ENCODE measurements around the gene CBL.

The CBL gene

DNA sequence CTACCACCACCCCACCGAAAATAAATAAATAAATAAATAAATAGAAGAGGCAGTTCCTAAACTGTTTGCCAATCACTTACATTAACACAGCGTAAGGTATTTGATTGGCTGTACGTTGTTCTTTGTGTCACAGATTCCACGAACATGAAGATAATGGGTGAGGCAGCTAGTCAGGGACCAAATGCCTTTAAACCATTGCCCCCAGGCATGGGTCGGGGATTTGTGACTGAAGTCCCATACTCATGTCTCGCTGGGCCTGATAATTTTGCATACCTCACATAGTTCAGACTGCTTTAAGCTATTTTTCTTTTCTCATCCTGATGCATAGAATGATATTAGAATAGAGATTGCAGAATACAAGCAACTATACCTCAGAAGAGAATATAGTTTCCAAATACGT, 3.6 kb upstream of the CBL start:
- TF ChIP-seq ZNF274 (IDR thresholded peaks at IDR 0.05; ENCODE audit: low read depth, low read length): no peak
- TF ChIP-seq SUZ12 (IDR thresholded peaks at IDR 0.05; ENCODE audit: extremely low read depth, insufficient read depth, insufficient read length): no peak
- TF ChIP-seq YY1 (IDR thresholded peaks at IDR 0.05; ENCODE audit: insufficient read depth, insufficient read length): no peak
- H3K9ac ChIP-seq (ENCODE audit: insufficient read length, low read depth): no peak overlapping the region
- DNase-seq (ENCODE audit: low read depth, low spot score): no peak
- no peaks in the 10 kb centered on the region for H3K27me3 ChIP-seq (ENCODE audit: insufficient read depth, insufficient read length)
- no peaks in the 10 kb centered on the region for H3K36me3 ChIP-seq (ENCODE audit: insufficient read depth, insufficient read length, low read length)
- no peaks in the 10 kb centered on the region for H3K4me1 ChIP-seq (ENCODE audit: insufficient read depth, insufficient read length)
- no peak overlapping the region for H3K4me3 ChIP-seq (ENCODE audit: insufficient read length, low read depth)
- H3K9me3 ChIP-seq (ENCODE audit: insufficient read depth, low read length): no peaks in the 10 kb centered on the region

DNA sequence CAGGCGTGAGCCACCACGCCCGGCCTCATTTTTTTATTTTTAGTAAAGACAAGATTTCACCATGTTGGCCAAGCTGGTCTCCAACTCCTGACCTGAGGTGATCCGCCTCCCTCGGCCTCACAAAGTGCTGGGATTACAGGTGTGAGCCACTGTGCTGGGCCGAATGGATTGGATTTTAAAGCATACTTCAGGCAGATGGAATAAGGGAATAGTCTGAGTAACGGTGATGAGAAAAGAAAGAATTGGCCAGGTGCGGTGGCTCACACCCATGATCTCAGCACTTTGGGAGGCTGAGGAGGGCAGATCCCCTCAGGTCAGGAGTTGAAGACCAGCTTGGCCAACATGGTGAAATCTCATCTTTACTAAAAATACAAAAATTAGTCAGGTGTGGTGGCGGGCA, 2.1 kb upstream of the CBL start:
- Histone ChIP-seq H3K9me3 (ENCODE audit: insufficient read depth, low read length) (no peaks in the 10 kb centered on the region), H3K9ac (ENCODE audit: insufficient read length, low read depth) (no peak overlapping the region), H3K4me3 (ENCODE audit: insufficient read length, low read depth) (no peak overlapping the region), H3K4me1 (ENCODE audit: insufficient read depth, insufficient read length) (no peaks in the 10 kb centered on the region), H3K27me3 (ENCODE audit: insufficient read depth, insufficient read length) (no peaks in the 10 kb centered on the region), H3K36me3 (ENCODE audit: insufficient read depth, insufficient read length, low read length) (no peaks in the 10 kb centered on the region)
- TF ChIP-seq SUZ12 (IDR thresholded peaks at IDR 0.05; ENCODE audit: extremely low read depth, insufficient read depth, insufficient read length) (no peak), YY1 (IDR thresholded peaks at IDR 0.05; ENCODE audit: insufficient read depth, insufficient read length) (no peak), ZNF274 (IDR thresholded peaks at IDR 0.05; ENCODE audit: low read depth, low read length) (no peak)
- DNase-seq (ENCODE audit: low read depth, low spot score): no peak

DNA sequence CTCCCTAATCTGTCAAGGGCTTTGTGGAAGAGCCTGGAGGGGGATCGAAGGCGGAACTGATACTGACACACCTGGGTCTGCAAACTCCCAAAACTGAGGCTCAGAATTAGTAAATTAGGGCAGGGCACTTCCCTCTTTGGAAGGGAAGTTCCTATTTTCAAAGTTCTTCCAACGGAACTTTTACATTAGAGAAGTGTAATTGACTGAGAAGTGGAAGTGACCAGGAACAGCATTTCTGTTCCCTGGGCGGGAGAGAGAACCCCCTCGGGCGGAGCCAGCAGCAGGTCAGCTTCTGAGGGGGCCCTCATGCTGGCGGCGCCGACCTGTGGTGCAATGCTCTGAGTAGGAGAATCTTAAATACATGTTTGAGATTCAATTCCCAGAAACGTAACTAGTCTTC, 1.1 kb upstream of the CBL start:
- DNase-seq (ENCODE audit: low read depth, low spot score): no peak
- no peaks in the 10 kb centered on the region for H3K36me3 ChIP-seq (ENCODE audit: insufficient read depth, insufficient read length, low read length)
- no peak for TF ChIP-seq YY1 (IDR thresholded peaks at IDR 0.05; ENCODE audit: insufficient read depth, insufficient read length)
- no peak for TF ChIP-seq SUZ12 (IDR thresholded peaks at IDR 0.05; ENCODE audit: extremely low read depth, insufficient read depth, insufficient read length)
- no peak for TF ChIP-seq ZNF274 (IDR thresholded peaks at IDR 0.05; ENCODE audit: low read depth, low read length)
- H3K27me3 ChIP-seq (ENCODE audit: insufficient read depth, insufficient read length): no peaks in the 10 kb centered on the region
- no peak overlapping the region for H3K9ac ChIP-seq (ENCODE audit: insufficient read length, low read depth)
- H3K4me3 ChIP-seq (ENCODE audit: insufficient read length, low read depth): no peak overlapping the region
- no peaks in the 10 kb centered on the region for H3K4me1 ChIP-seq (ENCODE audit: insufficient read depth, insufficient read length)
- no peaks in the 10 kb centered on the region for H3K9me3 ChIP-seq (ENCODE audit: insufficient read depth, low read length)

DNA sequence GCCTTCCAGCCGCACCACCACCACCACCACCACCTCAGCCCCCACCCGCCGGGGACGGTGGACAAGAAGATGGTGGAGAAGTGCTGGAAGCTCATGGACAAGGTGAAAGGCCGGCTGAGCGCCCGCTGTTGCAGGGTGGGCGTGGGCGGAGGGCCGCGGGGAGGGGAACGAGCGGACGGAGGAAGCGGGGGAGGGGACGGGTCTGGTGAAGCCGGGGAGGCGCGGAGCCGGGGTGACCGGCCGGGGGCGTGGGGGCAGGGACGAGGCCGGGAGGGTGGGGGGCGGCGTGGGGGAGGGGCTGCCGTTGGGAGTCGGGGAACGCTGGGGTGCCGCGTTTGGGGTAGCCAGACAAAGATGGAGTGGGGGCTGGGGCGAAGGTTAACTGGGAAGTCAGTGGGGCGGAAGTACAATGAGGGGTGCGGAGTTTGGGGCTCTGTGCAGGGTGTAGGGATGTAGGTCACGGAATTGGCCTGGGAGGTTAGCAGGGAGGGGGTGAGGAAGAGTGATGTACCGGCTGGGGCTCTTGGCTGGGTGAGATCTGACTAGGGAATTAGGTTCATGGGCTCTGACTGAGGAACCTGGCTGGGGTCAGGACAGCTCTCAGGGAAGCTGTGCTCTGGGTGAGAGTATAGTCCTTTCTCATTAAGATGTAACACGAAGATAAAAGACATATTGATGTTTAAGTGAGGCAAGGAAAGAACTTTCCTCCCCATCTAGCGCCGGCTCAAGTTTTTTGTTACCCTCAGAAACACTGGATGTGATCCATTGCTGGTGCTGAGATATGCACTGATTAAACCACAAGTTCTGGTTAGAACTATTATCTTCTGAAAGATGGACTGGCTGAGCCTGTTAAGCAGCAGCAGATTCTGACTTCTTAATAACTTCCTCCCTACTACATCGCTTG, 624 bp downstream of the CBL start:
- DNase-seq (ENCODE audit: low read depth, low spot score): peak; percentile 13
- H3K4me1 ChIP-seq (ENCODE audit: insufficient read depth, insufficient read length): no peaks in the 10 kb centered on the region
- H3K36me3 ChIP-seq (ENCODE audit: insufficient read depth, insufficient read length, low read length): no peaks in the 10 kb centered on the region
- no peaks in the 10 kb centered on the region for H3K27me3 ChIP-seq (ENCODE audit: insufficient read depth, insufficient read length)
- peak overlapping the region; percentile 87 for H3K9ac ChIP-seq (ENCODE audit: insufficient read length, low read depth)
- TF ChIP-seq YY1 (IDR thresholded peaks at IDR 0.05; ENCODE audit: insufficient read depth, insufficient read length) (no peak), ZNF274 (IDR thresholded peaks at IDR 0.05; ENCODE audit: low read depth, low read length) (no peak), SUZ12 (IDR thresholded peaks at IDR 0.05; ENCODE audit: extremely low read depth, insufficient read depth, insufficient read length) (no peak)
- peak overlapping the region; percentile 71 for H3K4me3 ChIP-seq (ENCODE audit: insufficient read length, low read depth)
- no peaks in the 10 kb centered on the region for H3K9me3 ChIP-seq (ENCODE audit: insufficient read depth, low read length)

DNA sequence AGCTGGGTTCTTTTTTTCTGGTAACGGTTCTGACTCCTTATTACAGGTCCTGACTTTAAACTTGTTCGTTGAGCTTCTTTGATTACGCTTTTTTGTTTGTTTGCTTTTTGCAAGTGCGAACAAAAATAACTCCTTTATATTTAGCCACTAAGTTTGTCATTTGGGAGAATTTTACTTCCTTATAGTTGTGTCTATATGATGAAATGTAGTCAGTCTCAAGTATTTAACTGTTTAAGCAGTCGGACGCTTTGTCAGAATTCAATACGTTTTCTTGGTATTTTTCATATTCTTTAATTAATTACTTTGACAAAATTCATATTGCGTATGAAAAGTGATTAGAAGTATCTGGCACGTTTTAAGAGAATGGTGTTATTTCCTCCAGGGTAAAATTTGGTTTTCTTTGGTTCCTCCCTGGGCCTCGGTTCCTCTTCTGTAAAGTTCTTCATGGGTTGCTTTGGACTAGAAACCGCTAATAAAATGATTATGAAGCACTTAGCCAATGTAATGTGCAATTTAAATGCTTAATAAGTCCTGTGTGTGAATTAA, 1.3 kb downstream of the CBL start:
- H3K36me3 ChIP-seq (ENCODE audit: insufficient read depth, insufficient read length, low read length): no peaks in the 10 kb centered on the region
- H3K4me1 ChIP-seq (ENCODE audit: insufficient read depth, insufficient read length): no peaks in the 10 kb centered on the region
- H3K27me3 ChIP-seq (ENCODE audit: insufficient read depth, insufficient read length): no peaks in the 10 kb centered on the region
- no peaks in the 10 kb centered on the region for H3K9me3 ChIP-seq (ENCODE audit: insufficient read depth, low read length)
- no peak for DNase-seq (ENCODE audit: low read depth, low spot score)
- H3K4me3 ChIP-seq (ENCODE audit: insufficient read length, low read depth): peak overlapping the region; percentile 70
- H3K9ac ChIP-seq (ENCODE audit: insufficient read length, low read depth): peak overlapping the region; percentile 78
- TF ChIP-seq SUZ12 (IDR thresholded peaks at IDR 0.05; ENCODE audit: extremely low read depth, insufficient read depth, insufficient read length): no peak

DNA sequence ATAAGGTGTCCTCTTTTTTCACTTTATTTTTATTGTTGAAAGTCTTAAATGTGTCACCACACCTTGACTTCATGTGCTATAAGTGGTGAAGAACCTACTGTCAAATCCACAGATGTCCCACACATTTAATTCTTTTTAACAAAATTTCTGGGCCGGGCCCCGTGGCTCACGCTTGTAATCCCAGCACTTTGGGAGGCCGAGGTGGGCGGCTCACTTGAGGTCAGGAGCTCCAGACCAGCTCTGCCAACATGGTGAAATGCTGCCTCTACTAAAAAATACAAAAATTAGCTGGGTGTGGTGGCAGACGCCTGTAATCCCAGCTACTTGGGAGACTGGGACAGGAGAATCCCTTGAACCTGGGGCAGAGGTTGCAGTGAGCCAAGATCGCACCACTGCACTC, 3.0 kb downstream of the CBL start:
- TF ChIP-seq SUZ12 (IDR thresholded peaks at IDR 0.05; ENCODE audit: extremely low read depth, insufficient read depth, insufficient read length): no peak
- TF ChIP-seq YY1 (IDR thresholded peaks at IDR 0.05; ENCODE audit: insufficient read depth, insufficient read length): no peak
- TF ChIP-seq ZNF274 (IDR thresholded peaks at IDR 0.05; ENCODE audit: low read depth, low read length): no peak
- Histone ChIP-seq H3K36me3 (ENCODE audit: insufficient read depth, insufficient read length, low read length) (no peaks in the 10 kb centered on the region), H3K4me1 (ENCODE audit: insufficient read depth, insufficient read length) (no peaks in the 10 kb centered on the region), H3K27me3 (ENCODE audit: insufficient read depth, insufficient read length) (no peaks in the 10 kb centered on the region), H3K9ac (ENCODE audit: insufficient read length, low read depth) (no peak overlapping the region), H3K4me3 (ENCODE audit: insufficient read length, low read depth) (no peak overlapping the region), H3K9me3 (ENCODE audit: insufficient read depth, low read length) (no peaks in the 10 kb centered on the region)
- DNase-seq (ENCODE audit: low read depth, low spot score): no peak

DNA sequence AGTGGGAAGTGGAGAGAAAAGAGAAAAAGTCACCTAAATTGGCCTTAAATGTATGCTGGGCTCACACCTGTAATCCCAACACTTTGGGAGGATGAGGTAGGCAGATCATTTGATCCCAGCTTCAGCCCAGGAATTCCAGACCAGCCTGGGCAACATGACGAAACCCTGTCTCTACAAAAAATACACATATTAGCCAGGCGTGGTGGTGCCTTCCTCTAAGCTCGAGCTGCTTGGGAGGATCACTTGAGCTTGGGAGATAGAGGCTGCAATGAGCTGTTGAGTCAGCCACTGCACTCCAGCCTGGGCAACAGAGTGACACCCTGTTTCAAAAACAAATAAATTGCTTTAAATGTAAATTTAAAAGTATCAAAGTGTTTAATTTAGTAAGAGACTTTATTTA, 3.9 kb downstream of the CBL start:
- Histone ChIP-seq H3K36me3 (ENCODE audit: insufficient read depth, insufficient read length, low read length) (no peaks in the 10 kb centered on the region), H3K4me1 (ENCODE audit: insufficient read depth, insufficient read length) (no peaks in the 10 kb centered on the region), H3K9me3 (ENCODE audit: insufficient read depth, low read length) (no peaks in the 10 kb centered on the region), H3K9ac (ENCODE audit: insufficient read length, low read depth) (no peak overlapping the region), H3K4me3 (ENCODE audit: insufficient read length, low read depth) (no peak overlapping the region), H3K27me3 (ENCODE audit: insufficient read depth, insufficient read length) (no peaks in the 10 kb centered on the region)
- no peak for TF ChIP-seq ZNF274 (IDR thresholded peaks at IDR 0.05; ENCODE audit: low read depth, low read length)
- TF ChIP-seq YY1 (IDR thresholded peaks at IDR 0.05; ENCODE audit: insufficient read depth, insufficient read length): no peak
- TF ChIP-seq SUZ12 (IDR thresholded peaks at IDR 0.05; ENCODE audit: extremely low read depth, insufficient read depth, insufficient read length): no peak
- DNase-seq (ENCODE audit: low read depth, low spot score): no peak
